PC-9 (cell line): ENCODE data around the gene NFIX. TPM values are rescaled to one million over a fixed set of nuclear protein-coding genes. Genes with fewer than 3 reads are reported as not detected.

Experiments used
- BruUV-seq: library from RNA; stranded (reverse); fragments of 400-500 nt; replicated peaks from 2 replicates; lab custom pipeline; 2021; lab: Mats Ljungman, UMichigan
- CTCF ChIA-PET: fragments of 300-600 bp; sonication (Branson Sonifier 250); formaldehyde crosslinking; loops from one replicate; lab custom pipeline; 2022; ENCODE audit warnings: antibody characterized with exemption; lab: Charles Lee
- POLR2A ChIA-PET: fragments of 300-600 bp; sonication (Branson Sonifier 250); formaldehyde crosslinking; loops from one replicate; lab custom pipeline; 2022; ENCODE audit warnings: antibody characterized with exemption; ENCODE audit not compliant: unreplicated experiment; lab: Charles Lee
- DNase-seq, 2 experiments: peaks; one replicate each; pipeline versions ENCODE4 v3.0.0 to v3.0.0-alpha.2; 2015 to 2022; ENCODE audit warnings: mixed read lengths in 1 of 2
- H2AFZ ChIP-seq: fragments of 200-600 bp; sonication (generic); 2 replicates; pipeline ENCODE4 v1.8.1; 2017; ENCODE audit warnings: antibody characterized with exemption
- H3F3A ChIP-seq: fragments of 200-600 bp; sonication (generic); 2 replicates; pipeline ENCODE4 v1.8.1; 2017; ENCODE audit warnings: antibody characterized with exemption, mild to moderate bottlenecking, low read depth; ENCODE audit not compliant: insufficient read depth
- H3K27ac ChIP-seq: fragments of 200-600 bp; sonication (generic); 2 replicates; pipeline ENCODE4 v1.6.1; 2016; ENCODE audit warnings: mixed run types
- H3K27me3 ChIP-seq: fragments of 200-600 bp; sonication (generic); 2 replicates; pipeline ENCODE4 v1.6.1; 2016; ENCODE audit warnings: low read depth, mixed run types; ENCODE audit not compliant: insufficient read depth
- H3K36me3 ChIP-seq: fragments of 200-600 bp; sonication (generic); 2 replicates; pipeline ENCODE4 v1.6.1; 2016; ENCODE audit warnings: low read depth, mixed run types
- H3K4me1 ChIP-seq: fragments of 200-600 bp; sonication (generic); replicated peaks from 2 replicates; pipeline ENCODE4 v1.6.1; 2016; ENCODE audit warnings: mixed run types; ENCODE audit not compliant: insufficient read depth
- H3K4me2 ChIP-seq: fragments of 200-600 bp; sonication (generic); 2 replicates; pipeline ENCODE4 v1.6.1; 2017; ENCODE audit warnings: mixed run types
- H3K4me3 ChIP-seq: fragments of 200-600 bp; sonication (generic); 2 replicates; pipeline ENCODE4 v1.6.1; 2016; ENCODE audit warnings: mixed run types
- H3K79me2 ChIP-seq: fragments of 200-600 bp; sonication (generic); 2 replicates; pipeline ENCODE4 v1.6.1; 2017; ENCODE audit warnings: low read depth, mixed run types
- H3K9me2 ChIP-seq: fragments of 200-600 bp; sonication (generic); 2 replicates; pipeline ENCODE4 v1.8.1; 2017; ENCODE audit warnings: mild to moderate bottlenecking; ENCODE audit not compliant: insufficient read depth
- H3K9me3 ChIP-seq: fragments of 200-600 bp; sonication (generic); 2 replicates; pipeline ENCODE4 v1.8.1; 2016; ENCODE audit warnings: low read depth; ENCODE audit not compliant: insufficient read depth
- H4K20me1 ChIP-seq: fragments of 200-600 bp; sonication (generic); 2 replicates; pipeline ENCODE4 v1.8.1; 2017; ENCODE audit not compliant: insufficient read depth
- EZH2 ChIP-seq: fragments of 200-600 bp; sonication (generic); IDR thresholded peaks from 2 replicates; pipeline ENCODE4 v1.8.0; 2017; ENCODE audit warnings: antibody characterized with exemption, low read depth
- intact Hi-C: fragments of 100-400 bp; cut with micrococcal nuclease; formaldehyde crosslinking; loops from one replicate; pipeline ENCODE4 v1.10.0; 2022; ENCODE audit not compliant: unreplicated experiment
- total RNA-seq: library from RNA; stranded (reverse); gene quantifications from 2 replicates; pipeline ENCODE4 v1.2.3, GENCODE V29; 2021
- TF ChIP-seq, protein P1 (sequence below): fragments of 200-600 bp; sonication (generic); conservative IDR thresholded peaks from 2 replicates; pipeline ENCODE4 v1.6.1; 2017; ENCODE audit warnings: mixed run types, antibody characterized with exemption, mild to moderate bottlenecking, moderate library complexity

Gene NFIX
- total RNA-seq, 1 experiment from 2014 or later, result 24.2 TPM

GRCh38 chr19:13051557-13052165 is 56.4 kb downstream of the NFIX start:
- POLR2A ChIA-PET, result interaction anchor here (0.6 kb wide), 2 partner anchors 104 to 686 kb away, joined by 5 to 7 read pairs; no protein-coding TSS in a partner anchor
- peak overlapping the region; percentile 39; the same call in 1 of the 2 replicates for H3K4me3 ChIP-seq

GRCh38 chr19:13052447-13053175 is 57.3 kb downstream of the NFIX start:
- peak overlapping the region; percentile 73; the same call in 1 of the 2 replicates for H3K4me2 ChIP-seq
- no TSS peak for BruUV-seq
- CTCF ChIA-PET, result no interaction called here
- peaks cover 47% of the 10 kb centered on the region for H3K27me3 ChIP-seq
- no peak overlapping the region for H3K4me3 ChIP-seq
- intact Hi-C loops, result loop anchor here (5.0 kb wide), 1 partner anchor 105 kb away; no protein-coding TSS in a partner anchor
- H3K79me2 ChIP-seq, result no peaks in the 10 kb centered on the region
- POLR2A ChIA-PET, result interaction anchor here (0.6 kb wide), 1 partner anchor 9 kb away, joined by 4 read pairs; no protein-coding TSS in a partner anchor
- H3K27ac ChIP-seq, result no peak overlapping the region
- peaks cover 12% of the 10 kb centered on the region; the same call in 1 of the 2 replicates for H3F3A ChIP-seq
- no peaks in the 10 kb centered on the region for H3K36me3 ChIP-seq
- peaks cover 31% of the 10 kb centered on the region for H4K20me1 ChIP-seq
- no peak overlapping the region for H2AFZ ChIP-seq
- no peak for DNase-seq
- H3K9me2 ChIP-seq, result no peaks in the 10 kb centered on the region
- no peaks in the 10 kb centered on the region for H3K9me3 ChIP-seq
- peaks cover 41% of the 10 kb centered on the region for H3K4me1 ChIP-seq
- TF ChIP-seq EZH2, result no peak
- TF ChIP-seq, protein P1, sequence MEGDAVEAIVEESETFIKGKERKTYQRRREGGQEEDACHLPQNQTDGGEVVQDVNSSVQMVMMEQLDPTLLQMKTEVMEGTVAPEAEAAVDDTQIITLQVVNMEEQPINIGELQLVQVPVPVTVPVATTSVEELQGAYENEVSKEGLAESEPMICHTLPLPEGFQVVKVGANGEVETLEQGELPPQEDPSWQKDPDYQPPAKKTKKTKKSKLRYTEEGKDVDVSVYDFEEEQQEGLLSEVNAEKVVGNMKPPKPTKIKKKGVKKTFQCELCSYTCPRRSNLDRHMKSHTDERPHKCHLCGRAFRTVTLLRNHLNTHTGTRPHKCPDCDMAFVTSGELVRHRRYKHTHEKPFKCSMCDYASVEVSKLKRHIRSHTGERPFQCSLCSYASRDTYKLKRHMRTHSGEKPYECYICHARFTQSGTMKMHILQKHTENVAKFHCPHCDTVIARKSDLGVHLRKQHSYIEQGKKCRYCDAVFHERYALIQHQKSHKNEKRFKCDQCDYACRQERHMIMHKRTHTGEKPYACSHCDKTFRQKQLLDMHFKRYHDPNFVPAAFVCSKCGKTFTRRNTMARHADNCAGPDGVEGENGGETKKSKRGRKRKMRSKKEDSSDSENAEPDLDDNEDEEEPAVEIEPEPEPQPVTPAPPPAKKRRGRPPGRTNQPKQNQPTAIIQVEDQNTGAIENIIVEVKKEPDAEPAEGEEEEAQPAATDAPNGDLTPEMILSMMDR, result no peak

More at GRCh38 chr19:13051557-13052165, 56.4 kb downstream of the NFIX start:
- no peaks in the 10 kb centered on the region for H3K79me2 ChIP-seq
- H3K9me2 ChIP-seq, result no peaks in the 10 kb centered on the region
- no peaks in the 10 kb centered on the region for H3K36me3 ChIP-seq
- peaks cover 31% of the 10 kb centered on the region for H4K20me1 ChIP-seq
- DNase-seq, result peak; percentile 85 to 93
- no TSS peak for BruUV-seq
- H3K9me3 ChIP-seq, result no peaks in the 10 kb centered on the region
- intact Hi-C loops, result loop anchor here (1.0 to 5.0 kb wide), 2 partner anchors 14 to 106 kb away; no protein-coding TSS in a partner anchor
- H3F3A ChIP-seq, result peaks cover 12% of the 10 kb centered on the region; the same call in 1 of the 2 replicates
- CTCF ChIA-PET, result interaction anchor here (0.6 to 1.1 kb wide), 3 partner anchors 9 to 123 kb away, joined by 3 to 5 read pairs (median 4); no protein-coding TSS in a partner anchor
- H3K4me2 ChIP-seq, result peak overlapping the region; percentile 73
- H3K4me1 ChIP-seq, result peaks cover 41% of the 10 kb centered on the region
- peaks cover 53% of the 10 kb centered on the region for H3K27me3 ChIP-seq
- no peak for TF ChIP-seq EZH2
- TF ChIP-seq, protein P1, result no peak
- no peak overlapping the region for H2AFZ ChIP-seq
- no peak overlapping the region for H3K27ac ChIP-seq

DNA sequence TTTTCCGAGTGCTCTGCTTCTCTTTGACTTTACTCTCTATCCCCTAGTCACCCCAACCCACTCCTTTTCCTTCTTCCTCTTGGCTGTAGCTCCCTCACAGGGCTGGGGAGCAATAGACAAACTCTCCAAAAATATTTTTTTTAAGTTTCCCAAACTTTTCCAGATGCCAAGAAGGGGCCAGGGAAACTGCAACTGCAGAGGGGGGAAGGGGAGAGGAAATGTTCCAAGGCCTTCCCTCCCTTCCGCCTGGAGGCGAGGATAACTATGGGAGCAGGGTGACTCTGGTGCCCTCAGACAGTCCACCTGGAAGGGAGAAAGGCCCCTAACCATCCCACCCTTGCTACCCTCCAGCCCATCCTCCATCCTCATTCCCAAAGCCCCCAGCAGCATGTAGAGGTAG is 58.0 kb downstream of the NFIX start:
- TF ChIP-seq EZH2, result no peak
- TF ChIP-seq, protein P1, result no peak
- Histone ChIP-seq H3K4me2 (peak overlapping the region; percentile 56), H3K9me2 (no peaks in the 10 kb centered on the region), H4K20me1 (peaks cover 31% of the 10 kb centered on the region), H3K79me2 (no peaks in the 10 kb centered on the region), H3K9me3 (no peaks in the 10 kb centered on the region), H3K4me3 (no peak overlapping the region), H3K27ac (no peak overlapping the region), H2AFZ (no peak overlapping the region), H3K27me3 (peaks cover 41% of the 10 kb centered on the region), H3K4me1 (peaks cover 41% of the 10 kb centered on the region), H3F3A (peaks cover 12% of the 10 kb centered on the region; the same call in 1 of the 2 replicates), H3K36me3 (no peaks in the 10 kb centered on the region)
- POLR2A ChIA-PET, result interaction anchor here (1.0 to 1.3 kb wide), 2 partner anchors 9 to 168 kb away, joined by 4 to 9 read pairs; no protein-coding TSS in a partner anchor
- BruUV-seq, result no TSS peak
- CTCF ChIA-PET, result interaction anchor here (0.6 to 1.4 kb wide), 2 partner anchors 19 to 58 kb away, joined by 7 to 9 read pairs; no protein-coding TSS in a partner anchor
- intact Hi-C loops, result loop anchor here (5.0 kb wide), 1 partner anchor 104 kb away; no protein-coding TSS in a partner anchor
- DNase-seq, result no peak
